GM12891 (cell line): ENCODE data around the gene AIG1.

ENCODE experiments used
- PAX5 ChIP-seq: IDR thresholded peaks from 2 replicates; pipeline ENCODE4 v1.6.1; 2011; ENCODE audit warnings: low read length, moderate library complexity, mild to moderate bottlenecking; ENCODE audit not compliant: insufficient read depth, severe bottlenecking
- POLR2A ChIP-seq: IDR thresholded peaks from 2 replicates; pipeline ENCODE4 v1.6.1; 2011; ENCODE audit warnings: low read depth, low read length, control low read depth
- POLR2AphosphoS5 ChIP-seq: IDR thresholded peaks from 2 replicates; pipeline ENCODE4 v1.6.1; 2011; ENCODE audit warnings: low read depth, low read length, control low read depth
- POU2F2 ChIP-seq: IDR thresholded peaks from 2 replicates; pipeline ENCODE4 v1.6.1; 2011; ENCODE audit warnings: low read depth, mild to moderate bottlenecking, control low read depth, low read length, moderate library complexity
- TAF1 ChIP-seq: IDR thresholded peaks from 2 replicates; pipeline ENCODE4 v1.6.1; 2011; ENCODE audit warnings: low read depth, low read length, control low read depth

GRCh38 chr6:143357561-143358255 is 297.0 kb downstream of the AIG1 start:
- TF ChIP-seq TAF1 (no peak), POLR2AphosphoS5 (no peak), POLR2A (no peak), PAX5 (no peak), POU2F2 (no peak)
